HG02571 (cell line): Measurements from ENCODE around the gene SLC49A4.

Source experiments
- ATAC-seq: cut with Tn5 transposase; IDR thresholded peaks from one replicate; pipeline ENCODE4 v1.9.1; 2021; ENCODE audit warnings: mild to moderate bottlenecking, moderate library complexity; ENCODE audit not compliant: unreplicated experiment

The SLC49A4 gene

DNA sequence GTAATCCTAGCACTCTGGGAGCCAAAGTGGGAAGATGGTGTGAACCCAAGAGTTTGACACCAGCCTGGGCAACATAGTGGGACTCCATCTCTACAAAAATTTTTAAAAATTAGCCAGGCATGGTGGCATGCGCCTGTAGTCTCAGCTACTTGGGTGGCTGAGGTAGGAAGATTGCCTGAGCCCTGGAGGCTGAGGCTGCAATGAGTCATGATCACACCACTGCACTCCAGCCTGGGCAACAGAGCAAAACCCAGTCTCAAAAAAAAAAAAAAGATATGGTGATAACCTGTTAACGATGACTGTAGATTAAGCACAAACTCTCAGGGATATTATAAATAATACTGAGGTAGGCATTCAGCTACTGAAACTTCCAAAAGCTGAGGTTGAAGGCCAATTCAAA lies 107.5 kb downstream of the SLC49A4 start:
- no peak for ATAC-seq

DNA sequence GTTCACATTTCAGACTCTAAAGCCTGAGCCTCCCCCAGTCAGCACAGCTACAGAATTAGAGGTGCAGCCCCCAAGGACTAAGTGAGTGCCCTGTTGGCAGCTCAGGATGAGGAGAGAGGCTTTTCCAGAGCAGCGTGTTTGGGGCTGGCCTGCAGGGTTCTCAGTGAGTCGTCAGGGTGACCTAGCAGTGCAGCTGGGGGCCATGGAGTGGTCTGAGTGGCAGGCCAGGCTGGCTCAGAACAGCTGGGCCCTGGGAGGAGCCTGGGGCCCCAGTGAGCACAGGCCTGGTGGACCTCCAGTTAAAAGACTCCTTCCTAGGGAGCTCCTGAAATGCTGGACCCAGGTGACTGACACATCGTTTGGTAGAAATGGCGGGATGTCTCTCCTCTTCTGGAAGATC lies 108.3 kb downstream of the SLC49A4 start:
- ATAC-seq = no peak

DNA sequence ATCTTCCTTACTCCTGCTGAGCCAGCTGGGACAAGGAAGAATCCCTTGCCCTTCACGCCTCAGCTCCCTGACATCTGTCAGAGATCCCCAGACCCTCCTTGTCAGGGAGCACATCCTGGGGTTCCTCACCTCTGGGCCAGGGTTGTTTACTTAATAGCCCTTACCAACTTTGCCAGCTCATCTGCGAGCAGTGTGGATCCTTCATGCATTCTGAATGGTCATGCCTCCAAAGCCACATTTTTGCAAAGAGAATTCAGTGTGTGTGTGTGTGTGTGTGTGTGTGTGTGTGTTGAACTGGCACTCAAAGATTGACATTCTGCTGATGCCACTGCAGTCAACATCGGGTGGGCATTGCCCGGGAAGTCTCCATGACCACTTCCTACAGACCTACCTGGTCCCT lies 112.6 kb downstream of the SLC49A4 start:
- no peak for ATAC-seq

DNA sequence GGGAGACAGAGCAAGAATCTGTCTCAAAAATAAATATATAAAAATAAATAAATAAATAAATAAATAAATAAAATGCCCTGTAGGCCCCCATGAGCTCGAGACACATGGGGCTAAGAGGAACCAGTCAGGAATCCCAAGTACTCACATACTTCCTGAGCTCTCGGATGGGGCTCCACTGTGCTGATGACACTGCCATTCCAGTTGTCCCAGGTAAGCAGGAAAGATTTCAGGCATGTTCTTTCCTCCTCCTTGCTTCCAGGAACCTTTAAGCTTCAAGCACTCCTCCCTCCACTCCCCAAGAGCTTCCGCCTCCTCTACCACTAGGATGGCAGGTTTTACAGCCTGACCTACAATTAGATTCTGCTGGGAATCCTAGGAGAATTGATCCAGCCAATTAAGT lies 113.4 kb downstream of the SLC49A4 start:
- no peak for ATAC-seq

DNA sequence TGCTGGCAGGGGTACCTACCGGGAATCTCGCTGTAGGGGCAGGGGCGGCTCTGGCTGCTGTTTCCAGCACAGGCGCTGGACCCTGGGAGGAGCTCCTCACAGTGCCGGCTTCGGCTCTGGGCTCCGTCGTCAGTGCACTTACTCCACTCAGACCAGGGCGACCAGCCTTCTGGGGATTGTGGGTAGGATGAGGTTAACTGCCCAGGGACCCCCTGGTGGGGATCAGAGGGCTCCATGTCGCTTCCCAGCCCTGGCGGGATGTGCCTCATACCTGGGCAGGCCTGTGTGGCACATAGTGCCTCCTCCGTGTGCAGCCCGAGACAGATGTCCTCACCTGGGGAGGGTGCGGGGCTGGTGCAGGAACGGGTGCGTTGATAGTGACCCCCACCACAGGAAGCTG lies 117.0 kb downstream of the SLC49A4 start:
- no peak for ATAC-seq

DNA sequence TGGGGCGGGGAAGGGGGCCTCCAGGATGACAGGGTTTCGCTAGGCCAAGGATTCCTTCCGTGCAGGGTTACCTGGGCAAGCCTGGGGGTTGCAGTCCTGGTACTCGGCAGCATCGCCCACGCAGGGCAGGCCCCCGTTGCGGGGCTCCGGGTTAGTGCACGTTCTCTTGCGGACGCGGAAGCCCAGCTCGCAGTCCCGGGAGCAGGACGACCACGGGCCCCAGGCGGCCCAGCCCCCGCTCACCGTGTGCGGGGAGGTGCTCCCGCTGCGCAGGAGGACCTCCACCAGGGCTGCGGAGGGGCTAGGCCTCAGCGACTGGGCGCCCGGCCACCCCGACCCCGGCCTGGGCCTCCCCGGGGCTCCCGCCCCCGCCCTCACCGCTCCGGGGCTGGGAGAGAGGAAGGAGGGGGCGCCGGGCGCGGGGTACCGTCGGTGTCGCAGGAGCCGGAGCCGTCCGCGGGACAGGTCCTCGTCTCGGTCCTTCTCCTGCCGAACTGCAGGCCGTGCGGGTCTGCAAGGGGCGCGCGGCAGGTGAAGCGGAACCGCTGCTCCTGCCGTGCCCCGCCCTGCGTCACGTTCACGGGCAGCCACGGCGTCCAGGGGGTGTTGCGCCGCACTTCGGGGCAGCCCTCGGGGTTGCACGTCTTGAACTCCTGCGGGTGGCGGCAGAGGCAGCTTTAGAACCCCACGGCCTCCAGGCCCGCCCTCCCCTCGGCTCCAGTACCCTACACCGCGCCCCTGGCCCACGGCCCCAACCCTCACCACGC lies 118.1 kb downstream of the SLC49A4 start:
- no peak for ATAC-seq

DNA sequence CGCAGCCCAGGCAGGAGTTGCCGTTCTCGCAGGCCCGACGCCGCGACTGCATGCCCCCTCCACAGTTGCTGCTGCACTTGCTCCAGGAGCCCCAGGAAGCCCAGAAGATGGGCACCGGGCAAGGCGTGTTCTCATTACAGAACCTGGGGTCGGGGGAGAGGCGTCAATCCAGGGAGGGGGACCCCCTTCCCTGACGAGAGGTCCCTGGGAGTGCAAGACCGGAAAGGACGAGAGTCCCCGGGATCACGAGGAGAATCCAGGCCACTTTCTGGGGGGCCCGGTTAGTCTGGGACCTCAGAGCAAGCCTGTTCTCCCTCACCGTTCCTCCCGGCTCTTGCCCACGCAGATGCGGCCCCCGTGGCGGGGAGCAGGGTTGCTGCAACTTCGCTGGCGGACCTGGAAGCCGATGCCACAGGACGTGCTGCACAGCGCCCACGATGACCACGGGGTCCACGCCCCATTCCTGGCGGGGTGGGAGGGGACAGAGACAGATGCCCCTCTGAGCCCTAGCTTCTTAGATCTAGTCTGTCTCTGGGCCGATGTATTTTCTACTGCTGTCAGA lies 118.8 kb downstream of the SLC49A4 start:
- no peak for ATAC-seq

DNA sequence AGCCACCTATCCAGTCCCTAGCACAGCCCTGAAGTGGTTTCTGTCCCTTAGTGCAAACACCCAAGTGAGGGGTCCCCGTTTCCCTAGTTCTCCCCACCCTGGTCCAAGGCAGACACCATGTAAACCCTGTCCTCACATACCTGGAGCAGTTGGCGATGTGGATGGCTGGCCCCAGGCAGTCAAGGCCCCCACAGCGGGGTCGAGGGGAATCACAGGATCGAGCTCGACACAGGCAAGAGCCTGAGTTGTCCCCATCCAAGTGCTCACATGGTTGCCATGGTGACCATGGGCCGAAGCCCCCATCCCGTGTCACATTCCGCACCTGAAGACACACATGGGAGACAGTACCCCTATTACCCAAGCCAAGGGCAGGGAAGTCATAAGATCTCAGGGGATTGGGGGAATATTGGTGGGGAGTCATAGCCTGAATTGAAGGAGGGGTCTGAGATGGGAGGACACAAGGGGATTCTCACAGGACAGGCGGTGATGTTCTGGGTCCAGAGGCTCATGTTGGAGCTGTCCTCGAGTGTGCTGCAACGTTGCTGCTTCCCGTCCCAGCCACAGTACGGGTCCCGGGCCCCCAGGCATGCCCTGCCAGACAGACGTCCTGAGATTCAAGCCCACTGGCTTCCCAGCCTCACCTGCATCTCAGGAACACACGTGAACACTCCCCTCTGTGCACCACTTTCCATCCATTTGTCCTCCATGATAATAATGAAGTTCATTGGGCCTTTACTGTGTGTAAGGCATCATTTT lies 120.6 kb downstream of the SLC49A4 start:
- ATAC-seq = no peak

DNA sequence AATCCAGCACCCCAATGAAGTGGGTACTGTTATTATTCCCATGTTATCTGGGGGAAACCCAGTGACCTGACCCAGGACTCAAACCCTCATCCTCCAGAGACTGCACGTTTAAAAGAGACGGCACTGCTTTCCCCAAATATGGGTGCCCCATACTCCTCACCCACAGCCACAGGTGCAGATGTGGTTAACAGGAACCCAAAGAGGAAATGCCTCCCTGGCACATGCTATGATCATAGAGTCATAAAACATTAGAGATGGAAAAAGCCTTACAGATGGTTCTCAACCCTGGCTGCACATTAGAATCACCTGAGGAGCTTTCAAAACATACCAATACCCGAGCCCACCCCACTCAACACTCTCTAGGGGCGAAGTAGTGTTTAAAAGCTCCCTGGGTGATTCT lies 121.2 kb downstream of the SLC49A4 start:
- ATAC-seq = no peak

DNA sequence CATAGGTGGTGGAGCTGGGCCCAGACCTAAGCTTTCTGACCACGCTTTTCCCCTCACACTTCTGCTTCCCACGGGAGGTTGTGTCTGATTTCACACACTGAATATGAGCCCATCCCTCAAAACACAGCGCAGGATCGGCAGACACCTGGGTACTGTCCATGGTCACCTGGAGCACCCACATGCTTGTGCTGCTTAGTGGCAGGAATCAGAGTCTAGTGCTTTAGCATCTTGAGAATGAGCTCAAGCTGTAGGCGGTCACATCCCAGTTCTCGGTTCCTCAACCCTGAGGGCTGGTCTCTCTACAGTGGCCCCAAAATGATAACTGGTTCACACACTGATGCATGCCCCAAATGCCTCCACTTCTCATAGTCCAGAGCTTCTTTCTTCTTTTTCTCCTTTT lies 121.7 kb downstream of the SLC49A4 start:
- ATAC-seq = no peak

DNA sequence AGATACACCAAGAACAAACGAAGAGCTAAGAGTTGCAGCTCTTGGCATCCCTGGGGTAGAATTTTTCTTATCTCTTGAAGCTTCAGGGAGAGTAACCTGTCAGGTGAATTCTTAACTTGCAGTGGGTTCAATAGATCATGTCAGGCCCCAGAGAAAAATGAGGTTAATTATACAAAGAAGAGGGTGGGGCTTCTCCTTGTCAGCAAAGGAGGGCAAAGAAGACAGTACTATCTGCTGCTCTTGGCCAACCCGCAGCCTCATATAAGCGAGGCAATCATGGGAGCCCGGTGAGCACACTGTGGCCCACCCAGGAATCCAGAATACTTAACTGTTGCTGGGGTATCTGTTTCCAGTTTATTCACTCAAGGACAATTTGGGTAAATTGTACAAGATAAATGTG lies 122.5 kb downstream of the SLC49A4 start:
- no peak for ATAC-seq

DNA sequence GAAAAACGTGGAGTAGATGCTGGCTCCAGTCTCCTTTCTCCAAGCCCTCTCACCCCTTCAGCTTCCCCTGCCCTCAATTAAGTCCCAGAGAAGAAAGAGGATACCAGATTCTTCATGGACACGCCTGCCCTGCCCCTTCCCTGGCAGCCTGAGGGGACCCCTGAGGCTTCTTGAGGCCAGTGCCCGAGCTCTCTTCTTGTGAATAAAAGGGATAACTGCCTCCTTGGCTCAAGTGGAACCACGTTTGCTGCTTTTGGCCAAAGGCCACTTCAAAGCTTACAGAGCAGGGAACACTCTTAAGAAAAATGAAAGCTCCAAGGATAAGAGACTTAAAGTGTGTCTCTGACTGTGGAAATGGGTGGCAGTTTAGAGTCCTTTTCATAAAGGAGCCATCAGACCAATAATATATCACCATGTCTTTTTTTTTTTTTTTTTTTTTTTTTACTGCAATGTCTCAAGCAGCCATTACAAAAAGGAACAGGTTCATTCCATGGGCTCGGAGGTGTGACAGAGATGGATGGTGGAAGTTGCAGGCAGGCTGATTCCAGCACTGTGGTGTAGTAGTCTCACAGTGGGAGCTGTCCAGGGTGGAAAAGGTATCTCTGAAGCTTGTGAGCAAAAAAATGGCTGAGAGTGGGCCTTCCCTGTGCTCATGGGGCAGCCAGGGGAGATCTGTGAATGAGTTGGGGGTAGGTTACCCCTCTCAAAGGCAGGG lies 123.9 kb downstream of the SLC49A4 start:
- ATAC-seq = no peak

DNA sequence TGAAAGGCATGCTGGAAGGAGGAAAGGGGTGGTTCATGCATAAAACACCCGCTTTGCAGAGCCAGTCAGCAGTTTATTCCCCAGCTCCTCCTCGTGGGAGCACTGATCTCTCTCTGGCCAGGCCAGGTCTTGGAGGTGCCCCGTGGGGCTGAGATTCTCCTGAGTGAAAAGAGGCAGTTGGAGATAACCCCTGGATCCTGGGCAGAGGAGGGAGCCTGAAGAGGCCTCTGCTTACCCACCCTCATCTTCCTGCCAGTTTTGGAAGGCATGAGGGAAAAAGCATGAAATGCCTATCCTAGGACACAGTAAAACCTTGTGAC lies 124.4 kb downstream of the SLC49A4 start:
- no peak for ATAC-seq

DNA sequence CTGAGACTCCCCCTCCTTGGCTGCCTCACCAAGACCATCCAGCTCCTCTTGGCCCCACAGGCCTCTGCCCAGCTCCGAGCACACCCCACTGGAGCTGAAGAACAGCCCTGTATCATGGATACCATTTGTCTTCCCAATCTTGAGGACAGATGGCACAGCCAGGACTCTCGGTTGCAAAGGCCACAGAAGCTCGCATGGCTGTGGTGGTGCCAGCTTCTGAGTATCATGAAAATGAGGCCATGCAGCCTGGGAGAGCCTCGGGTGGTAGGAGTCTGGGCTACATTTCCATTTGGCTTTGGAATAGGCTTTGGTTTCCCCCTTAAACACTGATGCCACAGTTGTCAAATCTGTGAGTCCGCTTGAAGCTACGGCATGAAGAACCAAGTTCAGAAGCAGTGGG lies 126.1 kb downstream of the SLC49A4 start:
- no peak for ATAC-seq

DNA sequence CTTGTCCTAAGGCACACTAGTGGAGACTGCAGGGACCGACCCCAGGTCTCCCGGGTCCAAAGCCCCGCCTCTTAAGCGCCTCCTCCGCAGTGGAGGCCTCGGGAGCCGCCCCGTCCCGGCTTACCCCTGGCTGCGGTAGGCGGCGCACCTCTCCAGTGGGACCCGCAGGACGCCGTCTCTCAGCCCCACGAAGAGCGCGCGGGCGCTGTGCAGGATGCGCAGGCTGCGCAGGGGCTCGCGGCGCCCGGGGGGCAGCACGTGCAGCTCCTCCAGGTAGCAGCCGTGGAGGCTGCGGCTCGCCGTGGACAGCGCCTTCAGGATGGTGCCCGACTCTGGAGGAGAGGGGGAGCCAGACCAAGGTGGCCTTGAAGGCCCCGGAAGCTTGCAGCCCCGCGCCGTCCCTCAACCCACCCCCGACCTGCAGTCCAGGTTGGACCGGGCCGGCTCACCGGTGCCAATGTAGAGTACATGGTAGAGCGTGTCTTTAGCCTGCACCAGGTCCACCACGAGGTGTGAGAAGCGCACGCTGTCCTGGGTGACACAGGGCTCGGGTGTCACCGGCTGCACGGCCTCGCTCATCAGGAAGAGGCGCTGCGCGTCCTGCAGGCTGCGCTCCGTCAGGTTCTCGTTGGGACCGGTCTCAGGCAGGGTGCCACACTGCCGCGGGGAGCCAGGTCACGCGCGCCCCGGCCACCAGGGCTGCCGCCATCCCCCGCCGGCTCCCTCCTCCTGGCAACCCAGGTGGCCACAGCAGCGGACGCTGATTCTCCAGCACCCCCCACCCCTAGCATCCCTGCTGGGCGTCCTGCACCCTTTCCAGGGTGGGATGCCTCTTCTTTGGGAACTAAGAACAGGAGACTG lies 127.2 kb downstream of the SLC49A4 start:
- no peak for ATAC-seq

DNA sequence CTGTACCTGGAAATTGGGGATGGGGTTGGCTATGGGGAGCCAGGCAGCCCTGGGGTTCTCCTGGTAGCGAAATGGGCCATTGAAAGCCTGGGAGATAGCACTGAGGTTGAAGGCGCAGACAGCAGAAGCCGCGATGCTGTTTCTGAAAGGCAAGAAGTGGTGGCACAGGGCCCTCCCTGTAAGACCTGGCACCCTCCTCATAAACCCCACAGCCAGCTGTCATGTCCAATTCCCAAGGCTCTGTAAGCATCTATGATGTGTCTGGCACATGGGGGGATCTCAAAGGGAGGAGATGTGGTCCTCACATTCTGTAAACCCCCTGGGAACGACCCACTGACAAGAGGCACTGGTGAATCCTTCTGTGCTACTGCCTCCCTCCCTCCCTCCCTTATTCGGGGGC lies 128.7 kb downstream of the SLC49A4 start:
- ATAC-seq = no peak

DNA sequence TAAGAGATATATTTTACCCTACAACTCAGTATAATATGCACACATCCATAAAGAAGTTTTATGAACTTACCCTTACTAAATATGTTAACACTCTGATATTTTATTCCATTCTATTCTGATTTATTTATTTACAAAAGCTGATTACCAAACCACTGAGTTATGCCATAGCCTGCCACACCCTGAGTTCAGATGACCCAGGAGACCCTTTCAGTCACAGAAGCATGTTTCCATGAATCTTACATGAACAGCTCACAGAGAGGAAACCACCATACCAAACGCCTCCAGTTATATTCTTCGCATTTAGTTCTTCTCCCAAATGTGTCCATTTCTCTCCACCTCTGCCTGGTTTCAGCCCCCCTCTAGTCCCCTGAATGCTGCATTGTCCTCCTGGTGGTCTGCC lies 129.2 kb downstream of the SLC49A4 start:
- ATAC-seq = no peak

DNA sequence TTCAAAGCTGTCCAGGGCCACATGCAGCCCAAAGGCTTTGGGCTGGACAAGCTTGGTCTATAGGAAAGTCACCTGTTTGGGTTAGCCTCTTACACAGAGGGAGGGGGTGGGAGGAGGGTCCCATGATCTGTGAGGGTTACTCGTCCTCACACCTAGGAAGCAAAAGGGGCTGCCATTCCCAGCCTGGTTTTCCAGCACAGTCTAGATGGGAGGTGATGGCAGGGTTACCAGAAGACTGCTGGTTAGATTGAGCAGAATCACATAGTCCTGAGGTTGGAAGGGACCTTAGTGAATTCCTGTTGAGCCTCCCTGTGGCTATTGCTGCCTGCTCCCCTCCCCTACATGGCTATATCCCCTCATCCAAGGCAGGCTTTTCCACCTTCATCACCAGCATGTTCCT lies 130.9 kb downstream of the SLC49A4 start:
- no peak for ATAC-seq

DNA sequence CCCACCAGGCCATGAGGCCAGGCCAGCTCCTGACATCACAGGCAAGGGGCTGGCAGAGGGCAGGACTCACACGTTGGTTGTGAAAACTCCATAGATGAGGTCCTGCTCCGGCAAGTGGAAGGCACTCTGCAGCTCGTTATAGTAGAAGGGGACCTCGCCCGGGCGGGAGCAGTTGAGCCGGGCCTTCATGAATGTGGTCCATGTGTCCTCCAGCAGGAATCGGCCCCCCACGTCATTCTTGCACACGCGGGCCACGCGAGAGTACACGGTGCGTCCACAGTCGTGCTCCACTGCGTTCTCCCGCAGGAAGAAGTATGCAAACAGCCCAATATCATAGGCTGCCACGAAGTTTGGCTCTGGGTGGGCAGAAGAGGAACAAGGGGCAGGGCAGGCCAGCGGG lies 131.5 kb downstream of the SLC49A4 start:
- ATAC-seq = no peak

DNA sequence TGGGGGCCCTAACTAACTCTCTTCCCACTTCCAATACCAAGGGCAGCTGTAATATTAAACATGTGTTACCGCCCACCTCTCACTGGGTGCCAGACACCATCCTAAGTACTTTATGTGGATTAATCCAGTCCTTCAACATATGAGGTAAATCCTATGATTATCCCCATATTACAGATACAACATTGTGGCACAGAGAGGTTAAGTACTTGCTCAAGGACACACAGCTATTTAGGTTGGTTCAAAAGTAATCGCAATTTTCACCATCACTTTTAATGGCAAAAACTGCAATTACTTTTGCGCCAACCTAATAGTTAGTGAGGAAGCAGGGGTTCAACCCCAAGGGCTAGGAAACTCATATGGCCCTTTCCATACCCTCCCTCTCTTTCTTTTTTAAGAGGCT lies 131.9 kb downstream of the SLC49A4 start:
- no peak for ATAC-seq

DNA sequence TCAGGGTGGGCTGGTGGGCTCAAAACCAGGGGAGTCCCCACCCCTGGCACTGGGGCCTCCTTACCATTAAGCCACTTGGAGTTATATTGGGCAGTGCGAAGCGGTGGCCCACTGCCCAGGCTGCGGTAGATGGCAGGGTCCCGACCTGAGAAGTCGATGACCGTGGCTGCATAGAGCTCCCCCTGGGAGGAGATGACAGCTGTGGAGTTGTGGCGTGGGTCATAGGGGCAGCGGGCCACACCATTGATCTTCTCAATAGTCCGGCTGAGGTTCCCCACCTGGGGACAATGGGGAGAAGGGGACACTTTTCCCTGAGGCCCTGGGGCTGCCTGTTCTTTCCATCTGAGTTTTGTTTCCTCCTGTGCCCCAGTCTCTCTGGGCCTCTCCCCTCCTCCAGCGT lies 132.9 kb downstream of the SLC49A4 start:
- no peak for ATAC-seq
